Fibroblast of pulmonary artery (primary cell): ENCODE data around the gene ARL17B.
A peak's percentile ranks its signal among the peaks of the same experiment; 100 is the strongest.
"Not testable (repeated sequence)": the region's sequence is repeated elsewhere in the genome, so short reads cannot be mapped to it uniquely, and the experiment has no call there.

ENCODE experiments used
- DNase-seq: peaks from one replicate; pipeline ENCODE4 v3.0.0-alpha.2; 2010; ENCODE audit warnings: low read depth
- H3K4me3 ChIP-seq: replicated peaks from 2 replicates; pipeline ENCODE4 v1.5.1; 2011; ENCODE audit warnings: low read depth, mild to moderate bottlenecking, control low read depth, low read length, moderate library complexity
- CTCF ChIP-seq: IDR thresholded peaks from 2 replicates; pipeline ENCODE4 v1.5.1; 2011; ENCODE audit warnings: mild to moderate bottlenecking, control low read depth, low read length, inconsistent platforms; ENCODE audit errors: missing control alignments

ARL17B gene

GRCh38 chr17:46273541-46274236, 87.9 kb downstream of the ARL17B start:
- no peak for TF ChIP-seq CTCF
- no peak for DNase-seq
- no peak overlapping the region for H3K4me3 ChIP-seq

GRCh38 chr17:46270032-46270431, 91.5 kb downstream of the ARL17B start:
- TF ChIP-seq CTCF, result no peak
- no peak for DNase-seq
- H3K4me3 ChIP-seq, result no peak overlapping the region

DNA sequence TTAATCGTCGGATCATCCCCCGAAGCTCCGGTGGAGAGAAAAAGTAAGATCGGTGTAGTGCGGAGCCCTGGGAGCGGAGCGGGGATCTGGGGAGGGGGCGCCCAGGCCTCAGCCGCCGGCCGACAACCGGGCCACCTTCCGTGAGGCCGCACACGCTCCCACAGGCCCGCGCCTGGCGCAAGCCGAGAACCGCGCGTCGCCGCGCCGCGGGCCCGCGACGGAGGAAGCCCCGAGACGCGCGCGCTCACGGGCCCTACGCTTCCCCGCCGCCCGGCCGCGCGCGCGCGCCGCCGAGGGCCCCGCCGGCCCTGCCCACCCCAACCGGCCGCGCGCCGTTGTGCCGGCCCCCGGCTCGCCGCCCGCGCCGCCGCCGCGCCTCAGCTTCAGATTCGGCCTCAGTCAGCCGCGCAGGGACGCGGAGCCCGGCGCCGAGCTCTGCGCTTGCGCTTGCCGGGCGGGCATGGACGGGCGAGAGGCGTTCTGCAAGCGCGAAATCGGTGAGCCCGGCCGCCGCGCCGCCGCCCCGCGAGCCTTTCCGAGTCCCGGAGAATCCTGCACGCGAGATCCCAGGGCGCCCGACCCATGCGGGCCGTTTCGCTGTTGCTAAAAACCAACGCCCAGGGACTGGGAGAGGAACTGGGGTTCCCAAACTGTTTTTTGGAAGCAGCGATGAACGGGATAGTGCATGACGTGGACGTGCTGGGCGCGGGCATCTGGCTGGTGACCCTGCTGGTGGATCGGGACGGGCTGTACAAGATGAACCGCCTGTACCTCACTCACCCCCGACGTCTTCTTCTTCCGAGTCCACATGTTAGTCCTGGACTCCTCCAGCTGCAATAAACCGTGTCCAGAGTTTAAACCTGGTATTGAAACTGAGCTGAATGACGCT, 94.7 kb downstream of the ARL17B start:
- peak; percentile 85 for DNase-seq
- TF ChIP-seq CTCF, result no peak
- peak overlapping the region; percentile 65 for H3K4me3 ChIP-seq

- peak; percentile 66 for DNase-seq
- H3K4me3 ChIP-seq, result peak overlapping the region; percentile 38
These were observed 95.4 kb downstream of the ARL17B start for GRCh38 chr17:46266063-46266655.

GRCh38 chr17:46264456-46265198, 96.9 kb downstream of the ARL17B start:
- TF ChIP-seq CTCF, result no peak
- no peak overlapping the region for H3K4me3 ChIP-seq
- peak; percentile 78 for DNase-seq

DNA sequence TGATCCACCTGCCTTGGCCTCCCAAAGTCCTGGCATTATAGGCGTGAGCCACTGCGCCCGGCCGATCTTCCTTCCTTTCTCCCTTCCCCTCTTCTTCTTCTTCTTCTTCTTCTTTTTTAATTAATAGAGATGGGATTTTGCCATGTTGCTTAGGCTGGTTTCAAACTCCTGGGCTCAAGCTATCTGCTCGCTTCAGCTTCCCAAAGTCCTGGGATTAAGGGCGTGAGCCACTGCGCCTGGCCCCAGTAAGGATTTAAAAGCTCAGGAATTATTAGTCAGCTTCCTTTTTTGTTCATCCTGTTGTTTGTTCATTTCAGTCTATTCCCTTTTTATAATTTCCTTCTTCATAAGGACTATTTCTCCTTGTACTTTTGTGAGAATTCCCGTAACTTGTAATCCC, 99.3 kb downstream of the ARL17B start:
- TF ChIP-seq CTCF, result no peak
- no peak for DNase-seq
- no peak overlapping the region for H3K4me3 ChIP-seq

DNA sequence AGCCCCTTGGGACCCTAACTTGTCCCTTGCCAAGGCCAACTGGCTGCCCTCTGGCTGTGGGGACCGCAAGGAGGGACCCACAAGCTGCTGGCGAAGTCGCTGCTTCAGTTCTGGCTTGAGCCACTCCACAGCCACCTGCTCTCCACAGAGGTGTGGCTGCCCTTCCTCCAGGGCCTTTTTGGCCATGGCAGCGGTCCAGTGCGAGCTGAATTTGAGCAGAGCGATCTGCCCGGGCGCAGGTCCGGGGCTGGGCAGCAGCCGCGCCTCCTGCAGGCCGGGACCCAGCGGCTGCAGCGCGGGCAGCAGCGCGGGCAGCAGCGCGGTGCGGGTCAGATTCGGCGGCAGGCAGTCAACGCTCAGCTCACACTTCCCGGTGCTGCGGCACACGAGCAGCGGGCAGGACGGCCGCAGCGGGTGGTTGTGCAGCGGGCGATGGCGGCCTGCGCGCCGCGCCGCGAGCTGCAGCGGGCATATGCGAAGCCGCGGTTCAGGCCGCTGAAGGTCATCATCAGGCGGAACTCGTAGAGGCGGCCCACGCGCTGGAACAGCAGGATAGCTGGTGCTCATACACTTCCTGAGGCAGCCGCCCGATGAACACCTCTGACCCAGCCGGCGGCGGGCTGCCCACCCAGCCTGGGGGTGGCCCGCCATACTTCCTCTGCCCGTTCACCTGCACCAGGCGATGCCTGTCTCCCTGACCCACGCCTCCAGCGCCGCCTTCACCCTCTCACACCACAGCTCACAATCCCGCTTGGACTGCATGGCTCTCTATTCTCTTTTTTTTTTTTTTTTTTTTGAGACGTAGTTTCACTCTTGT, 101.5 kb downstream of the ARL17B start:
- DNase-seq, result peak; percentile 3
- H3K4me3 ChIP-seq, result peak overlapping the region; percentile 29

DNA sequence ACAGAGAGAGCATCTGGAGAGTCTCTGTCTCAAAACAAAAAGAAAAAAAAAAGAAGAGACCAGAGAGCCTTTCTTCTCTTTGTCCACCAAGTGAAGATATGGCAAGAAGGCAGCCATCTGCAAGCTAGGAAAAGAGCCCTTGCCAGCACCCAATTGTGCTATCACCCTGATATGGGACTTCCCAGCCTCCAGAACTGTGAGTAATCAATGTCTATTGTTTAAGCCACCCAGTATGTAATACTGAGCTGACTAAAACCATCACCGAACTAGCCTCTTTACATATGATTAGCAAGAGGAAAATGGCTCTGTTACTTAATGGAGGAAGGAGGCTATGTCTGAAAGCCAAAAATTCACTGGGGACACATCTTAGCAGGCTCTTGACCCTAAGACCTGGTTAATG, 105.2 kb downstream of the ARL17B start:
- DNase-seq, H3K4me3 ChIP-seq: not testable (repeated sequence)

DNA sequence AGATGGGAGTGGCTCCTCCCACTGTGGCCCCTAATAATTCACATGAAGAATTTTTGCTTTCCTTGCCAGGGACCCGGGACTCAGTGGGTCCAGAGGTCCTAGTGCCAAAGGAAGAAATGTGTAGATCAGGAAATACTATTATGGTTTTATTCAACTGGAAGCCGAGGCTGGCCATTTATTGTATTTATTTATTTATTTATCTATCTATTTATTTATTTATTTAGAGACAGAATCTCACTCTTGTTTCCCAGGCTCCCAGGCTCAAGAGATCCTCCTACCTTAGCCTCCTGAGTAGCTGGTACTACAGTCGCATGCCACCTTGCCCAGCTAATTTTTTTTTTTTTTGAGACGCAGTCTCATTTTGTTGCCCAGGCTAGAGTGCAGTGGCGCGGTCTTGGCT, 107.4 kb downstream of the ARL17B start:
- not testable (repeated sequence) for DNase-seq, H3K4me3 ChIP-seq
